ENCODE data around the gene LOXL3. TPM values are rescaled to one million over a fixed set of nuclear protein-coding genes. Genes with fewer than 3 reads are reported as not detected.

Gene LOXL3
- total RNA-seq, 1 donor from 2014 or later: 2.8 TPM

GRCh38 chr2:74531666-74532065, 22.1 kb downstream of the LOXL3 start:
- DNase-seq (ENCODE audit: low spot score): peak; percentile 65
- intact Hi-C loops (cut with DNase I): loop anchor here (2.0 to 10.0 kb wide), 2 partner anchors 17 to 707 kb away; partner anchors contain the start of gene STAMBP

- DNase-seq (ENCODE audit: low spot score): peak; percentile 75
- intact Hi-C loops (cut with DNase I): loop anchor here (2.0 to 10.0 kb wide), 2 partner anchors 18 to 706 kb away; partner anchors contain the start of gene STAMBP
Observed at GRCh38 chr2:74530239-74531187, 23.2 kb downstream of the LOXL3 start.

GRCh38 chr2:74529357-74530238, 24.1 kb downstream of the LOXL3 start, which contains the start of the genes AUP1 and HTRA2:
AUP1 (minus strand) TSS chr2:74529706; CDS start chr2:74529629, 77 bp downstream.
HTRA2 (plus strand) TSS chr2:74529933; CDS start chr2:74530007, 74 bp downstream.
- intact Hi-C loops (cut with DNase I): loop anchor here (1.0 to 10.0 kb wide), 8 partner anchors 19 to 705 kb away; partner anchors contain the start of genes CCDC142, DOK1, INO80B and PCGF1
- peak; percentile 99 for DNase-seq (ENCODE audit: low spot score)

GRCh38 chr2:74528600-74529356, 25.0 kb downstream of the LOXL3 start:
- DNase-seq (ENCODE audit: low spot score): peak; percentile 41
- intact Hi-C loops (cut with DNase I): loop anchor here (1.0 to 10.0 kb wide), 6 partner anchors 21 to 126 kb away; partner anchors contain the start of genes CCDC142, DOK1, INO80B and PCGF1

- intact Hi-C loops (cut with DNase I): loop anchor here (5.0 to 10.0 kb wide), 2 partner anchors 60 to 127 kb away; partner anchors contain the start of gene SEMA4F
- DNase-seq (ENCODE audit: low spot score): peak; percentile 54
Observed at GRCh38 chr2:74527741-74528140, 26.0 kb downstream of the LOXL3 start.

GRCh38 chr2:74526649-74527230, 27.0 kb downstream of the LOXL3 start:
- peak; percentile 50 for DNase-seq (ENCODE audit: low spot score)
- intact Hi-C loops (cut with DNase I): loop anchor here (5.0 to 10.0 kb wide), 2 partner anchors 61 to 128 kb away; partner anchors contain the start of gene SEMA4F

- DNase-seq (ENCODE audit: low spot score): peak; percentile 46
- intact Hi-C loops (cut with DNase I): loop anchor here (5.0 to 10.0 kb wide), 2 partner anchors 61 to 129 kb away; partner anchors contain the start of gene SEMA4F
Observed at GRCh38 chr2:74525717-74526648, 27.8 kb downstream of the LOXL3 start, which contains the start of gene DQX1. DQX1 (minus strand) TSS chr2:74526231; CDS start chr2:74525729, 502 bp downstream.

GRCh38 chr2:74524955-74525716, 28.6 kb downstream of the LOXL3 start:
- intact Hi-C loops (cut with DNase I): loop anchor here (5.0 to 10.0 kb wide), 2 partner anchors 62 to 130 kb away; partner anchors contain the start of gene SEMA4F
- peak; percentile 61 for DNase-seq (ENCODE audit: low spot score)

- intact Hi-C loops (cut with DNase I): loop anchor here (10.0 kb wide), 1 partner anchor 131 kb away; the partner anchor contains the start of gene SEMA4F
- peak; percentile 36 for DNase-seq (ENCODE audit: low spot score)
Observed at GRCh38 chr2:74524005-74524404, 29.7 kb downstream of the LOXL3 start.

- DNase-seq (ENCODE audit: low spot score): peak; percentile 49
- intact Hi-C loops (cut with DNase I): loop anchor here (10.0 kb wide), 1 partner anchor 132 kb away; the partner anchor contains the start of gene SEMA4F
Observed at GRCh38 chr2:74522516-74522915, 31.2 kb downstream of the LOXL3 start.

- DNase-seq (ENCODE audit: low spot score): no peak
- intact Hi-C loops (cut with DNase I): no loop called here
Observed at GRCh38 chr2:74516650-74517049, 37.1 kb downstream of the LOXL3 start.

GRCh38 chr2:74515981-74516633, 37.6 kb downstream of the LOXL3 start:
- peak; percentile 87 for DNase-seq (ENCODE audit: low spot score)
- intact Hi-C loops (cut with DNase I): no loop called here

- intact Hi-C loops (cut with DNase I): no loop called here
- no peak for DNase-seq (ENCODE audit: low spot score)
Observed at GRCh38 chr2:74515271-74515980, 38.3 kb downstream of the LOXL3 start.

GRCh38 chr2:74514368-74515270, 39.1 kb downstream of the LOXL3 start, which contains the start of gene TLX2:
TLX2 (plus strand) TSS chr2:74514450; CDS start chr2:74514807, 357 bp downstream.
- intact Hi-C loops (cut with DNase I): no loop called here
- no peak for DNase-seq (ENCODE audit: low spot score)

All from cardiac septum (tissue), 1 donor.